GM23338 (cell line): Measurements from ENCODE around the gene C6orf47.

Experiments used
- CREB1 ChIP-seq: fragments of 250-450 bp; sonication (Bioruptor Pico); IDR thresholded peaks from 2 replicates; pipeline ENCODE4 v1.5.0; 2020; ENCODE audit warnings: low read depth, mild to moderate bottlenecking, moderate library complexity
- EZH2 ChIP-seq: fragments of 200-600 bp; sonication (generic); IDR thresholded peaks from one replicate; pipeline ENCODE4 v1.8.0; 2017; ENCODE audit warnings: antibody characterized with exemption, mild to moderate bottlenecking, low read depth; ENCODE audit not compliant: unreplicated experiment
- EZH2phosphoT487 ChIP-seq: fragments of 200-600 bp; sonication (generic); IDR thresholded peaks from one replicate; pipeline ENCODE4 v1.8.1; 2018; ENCODE audit warnings: antibody characterized with exemption; ENCODE audit not compliant: unreplicated experiment
- JUNB ChIP-seq: IDR thresholded peaks from one replicate; pipeline ENCODE4 v1.6.1; 2016; ENCODE audit warnings: antibody characterized with exemption; ENCODE audit not compliant: unreplicated experiment
- POLR2AphosphoS5 ChIP-seq: IDR thresholded peaks from 2 replicates; pipeline ENCODE4 v1.6.1; 2016; ENCODE audit warnings: antibody characterized with exemption, low read depth
- TF ChIP-seq, protein P1 (sequence below), 2 experiments: fragments of 200-600 bp in 1 of 2; sonication (generic) in 1 of 2; conservative IDR thresholded peaks; 2 replicates each; pipeline versions ENCODE4 v1.5.1 to v1.6.1; 2016 to 2017; ENCODE audit warnings: antibody characterized with exemption in 2 of 2, low read depth in 2 of 2, mild to moderate bottlenecking in 2 of 2, moderate library complexity in 1 of 2
- TF ChIP-seq, protein P2 (sequence below): IDR thresholded peaks from one replicate; pipeline ENCODE4 v1.6.1; 2018; ENCODE audit warnings: antibody characterized with exemption; ENCODE audit not compliant: unreplicated experiment
- TF ChIP-seq, protein P3 (sequence below): IDR thresholded peaks from 2 replicates; pipeline ENCODE4 v1.6.1; 2016; ENCODE audit warnings: antibody characterized with exemption

DNA sequence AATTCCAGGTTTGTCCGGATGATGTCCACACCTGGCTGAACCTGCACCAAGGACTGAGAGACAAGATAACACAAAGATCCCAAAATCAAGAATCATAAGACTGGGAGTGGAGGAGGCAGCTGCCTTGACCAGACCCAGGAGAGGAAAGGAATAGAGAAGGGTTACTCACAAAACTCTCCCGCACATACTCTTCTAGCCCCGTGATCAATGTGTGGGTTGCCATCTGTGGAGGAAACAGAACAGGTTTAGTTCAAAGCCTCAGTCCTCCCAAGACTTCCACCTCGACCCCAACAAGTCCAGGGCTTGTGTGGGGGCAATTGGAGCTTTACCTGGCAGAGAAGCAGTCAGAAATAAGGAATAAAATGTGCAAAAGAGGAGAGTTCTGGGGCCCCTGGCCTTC is 19.2 kb downstream of the C6orf47 start:
- TF ChIP-seq, protein P1, sequence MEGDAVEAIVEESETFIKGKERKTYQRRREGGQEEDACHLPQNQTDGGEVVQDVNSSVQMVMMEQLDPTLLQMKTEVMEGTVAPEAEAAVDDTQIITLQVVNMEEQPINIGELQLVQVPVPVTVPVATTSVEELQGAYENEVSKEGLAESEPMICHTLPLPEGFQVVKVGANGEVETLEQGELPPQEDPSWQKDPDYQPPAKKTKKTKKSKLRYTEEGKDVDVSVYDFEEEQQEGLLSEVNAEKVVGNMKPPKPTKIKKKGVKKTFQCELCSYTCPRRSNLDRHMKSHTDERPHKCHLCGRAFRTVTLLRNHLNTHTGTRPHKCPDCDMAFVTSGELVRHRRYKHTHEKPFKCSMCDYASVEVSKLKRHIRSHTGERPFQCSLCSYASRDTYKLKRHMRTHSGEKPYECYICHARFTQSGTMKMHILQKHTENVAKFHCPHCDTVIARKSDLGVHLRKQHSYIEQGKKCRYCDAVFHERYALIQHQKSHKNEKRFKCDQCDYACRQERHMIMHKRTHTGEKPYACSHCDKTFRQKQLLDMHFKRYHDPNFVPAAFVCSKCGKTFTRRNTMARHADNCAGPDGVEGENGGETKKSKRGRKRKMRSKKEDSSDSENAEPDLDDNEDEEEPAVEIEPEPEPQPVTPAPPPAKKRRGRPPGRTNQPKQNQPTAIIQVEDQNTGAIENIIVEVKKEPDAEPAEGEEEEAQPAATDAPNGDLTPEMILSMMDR (conservative IDR thresholded peaks at IDR 0.05; ENCODE audit: low read depth in 2 of 2) = no peak
- no peak for TF ChIP-seq EZH2phosphoT487
- no peak for TF ChIP-seq POLR2AphosphoS5
- TF ChIP-seq, protein P2, sequence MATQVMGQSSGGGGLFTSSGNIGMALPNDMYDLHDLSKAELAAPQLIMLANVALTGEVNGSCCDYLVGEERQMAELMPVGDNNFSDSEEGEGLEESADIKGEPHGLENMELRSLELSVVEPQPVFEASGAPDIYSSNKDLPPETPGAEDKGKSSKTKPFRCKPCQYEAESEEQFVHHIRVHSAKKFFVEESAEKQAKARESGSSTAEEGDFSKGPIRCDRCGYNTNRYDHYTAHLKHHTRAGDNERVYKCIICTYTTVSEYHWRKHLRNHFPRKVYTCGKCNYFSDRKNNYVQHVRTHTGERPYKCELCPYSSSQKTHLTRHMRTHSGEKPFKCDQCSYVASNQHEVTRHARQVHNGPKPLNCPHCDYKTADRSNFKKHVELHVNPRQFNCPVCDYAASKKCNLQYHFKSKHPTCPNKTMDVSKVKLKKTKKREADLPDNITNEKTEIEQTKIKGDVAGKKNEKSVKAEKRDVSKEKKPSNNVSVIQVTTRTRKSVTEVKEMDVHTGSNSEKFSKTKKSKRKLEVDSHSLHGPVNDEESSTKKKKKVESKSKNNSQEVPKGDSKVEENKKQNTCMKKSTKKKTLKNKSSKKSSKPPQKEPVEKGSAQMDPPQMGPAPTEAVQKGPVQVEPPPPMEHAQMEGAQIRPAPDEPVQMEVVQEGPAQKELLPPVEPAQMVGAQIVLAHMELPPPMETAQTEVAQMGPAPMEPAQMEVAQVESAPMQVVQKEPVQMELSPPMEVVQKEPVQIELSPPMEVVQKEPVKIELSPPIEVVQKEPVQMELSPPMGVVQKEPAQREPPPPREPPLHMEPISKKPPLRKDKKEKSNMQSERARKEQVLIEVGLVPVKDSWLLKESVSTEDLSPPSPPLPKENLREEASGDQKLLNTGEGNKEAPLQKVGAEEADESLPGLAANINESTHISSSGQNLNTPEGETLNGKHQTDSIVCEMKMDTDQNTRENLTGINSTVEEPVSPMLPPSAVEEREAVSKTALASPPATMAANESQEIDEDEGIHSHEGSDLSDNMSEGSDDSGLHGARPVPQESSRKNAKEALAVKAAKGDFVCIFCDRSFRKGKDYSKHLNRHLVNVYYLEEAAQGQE = no peak
- no peak for TF ChIP-seq EZH2
- no peak for TF ChIP-seq JUNB
- no peak for TF ChIP-seq CREB1 (CRISPR knock-in tag)
- TF ChIP-seq, protein P3, sequence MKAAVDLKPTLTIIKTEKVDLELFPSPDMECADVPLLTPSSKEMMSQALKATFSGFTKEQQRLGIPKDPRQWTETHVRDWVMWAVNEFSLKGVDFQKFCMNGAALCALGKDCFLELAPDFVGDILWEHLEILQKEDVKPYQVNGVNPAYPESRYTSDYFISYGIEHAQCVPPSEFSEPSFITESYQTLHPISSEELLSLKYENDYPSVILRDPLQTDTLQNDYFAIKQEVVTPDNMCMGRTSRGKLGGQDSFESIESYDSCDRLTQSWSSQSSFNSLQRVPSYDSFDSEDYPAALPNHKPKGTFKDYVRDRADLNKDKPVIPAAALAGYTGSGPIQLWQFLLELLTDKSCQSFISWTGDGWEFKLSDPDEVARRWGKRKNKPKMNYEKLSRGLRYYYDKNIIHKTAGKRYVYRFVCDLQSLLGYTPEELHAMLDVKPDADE = no peak
